NCI-H1930 (cell line): ENCODE data around the gene LINGO4.
"Not testable (repeated sequence)": the region's sequence is repeated elsewhere in the genome, so short reads cannot be mapped to it uniquely, and the experiment has no call there.

Source experiments
- DNase-seq, 2 experiments: peaks; one replicate each; lab custom pipeline; 2025; lab: John Stamatoyannopoulos, UW

LINGO4 gene

DNA sequence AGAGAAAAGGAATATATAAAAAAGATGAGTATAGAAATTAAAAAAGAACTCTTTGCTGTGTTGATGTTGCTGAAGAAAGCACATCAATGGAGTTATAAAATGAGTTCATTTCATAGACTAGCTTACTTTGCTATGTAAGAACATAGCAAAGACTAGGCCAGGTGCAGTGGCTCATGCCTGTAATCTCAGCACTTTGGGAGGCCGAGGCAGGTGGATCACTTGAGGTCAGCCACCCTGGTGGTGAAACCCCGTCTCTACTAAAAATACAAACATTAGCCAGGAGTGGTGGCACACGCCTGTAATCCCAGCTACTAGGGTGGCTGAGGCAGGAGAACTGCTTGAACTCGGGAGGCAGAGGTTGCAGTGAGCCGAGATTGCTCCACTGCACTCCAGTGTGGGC is 23.2 kb downstream of the LINGO4 start:
- not testable (repeated sequence) for DNase-seq

- not testable (repeated sequence) for DNase-seq
These were observed 24.5 kb downstream of the LINGO4 start for GRCh38 chr1:151780736-151781135.

GRCh38 chr1:151779852-151780251 is 25.4 kb downstream of the LINGO4 start:
- no peak for DNase-seq

GRCh38 chr1:151777317-151777716 is 27.9 kb downstream of the LINGO4 start:
- no peak for DNase-seq

- no peak for DNase-seq
These were observed 28.6 kb downstream of the LINGO4 start for GRCh38 chr1:151776665-151777062.

DNA sequence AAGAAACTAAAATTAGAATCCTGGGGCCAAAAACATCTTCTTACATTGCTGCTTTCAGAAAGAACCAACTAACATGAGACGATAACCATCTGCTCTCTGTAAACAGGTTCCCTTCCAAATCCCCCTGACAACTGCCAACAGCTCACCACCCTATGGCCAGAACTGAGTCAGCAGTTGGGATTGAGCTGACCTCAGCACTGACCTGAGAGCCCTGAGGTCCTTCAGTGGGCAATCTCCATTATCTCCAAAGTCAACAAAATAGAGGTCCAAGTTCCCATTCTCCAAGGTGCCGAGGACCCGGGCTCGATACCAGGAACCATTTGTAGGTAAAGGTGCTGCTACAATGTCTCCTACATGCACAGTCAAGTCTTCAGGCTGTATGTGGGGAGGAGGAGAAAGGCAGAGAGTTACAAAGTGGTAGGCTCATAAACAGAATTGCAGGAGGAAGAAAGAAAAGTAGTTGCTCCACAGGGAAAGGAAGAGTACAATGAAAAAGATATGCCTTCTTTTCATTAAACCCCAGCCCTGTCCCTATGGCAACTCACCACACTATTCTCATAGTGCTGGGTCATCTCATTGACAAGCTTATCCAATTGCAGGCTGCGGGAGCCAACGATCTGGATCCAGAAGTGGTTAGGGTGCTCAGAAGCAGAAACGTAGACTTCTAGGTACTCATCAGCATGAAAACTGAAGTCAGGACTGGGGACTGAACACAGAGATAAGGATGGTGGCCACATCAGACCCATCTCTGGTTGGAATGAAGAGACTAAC is 29.1 kb downstream of the LINGO4 start:
- no peak for DNase-seq

GRCh38 chr1:151774256-151774922 is 30.8 kb downstream of the LINGO4 start:
- no peak for DNase-seq

DNA sequence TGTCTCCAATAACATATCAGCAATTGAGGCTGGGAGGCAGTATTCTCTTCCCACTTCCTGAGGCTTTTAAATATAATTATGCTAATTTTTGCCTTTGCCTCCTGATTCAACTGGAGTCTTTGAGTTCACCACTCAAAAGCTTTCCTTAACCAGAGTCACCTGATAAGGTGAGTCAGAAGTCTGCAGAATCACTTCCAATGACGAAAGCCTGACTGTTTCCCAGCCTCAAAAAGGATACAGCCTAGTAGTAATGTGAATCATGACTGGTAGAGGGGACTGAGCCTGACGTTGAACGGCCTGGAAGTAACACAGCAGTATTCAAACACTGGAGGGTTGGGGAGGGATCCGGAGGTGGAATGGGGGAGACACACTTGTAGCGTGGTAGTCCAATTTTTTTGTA is 31.5 kb downstream of the LINGO4 start:
- DNase-seq: no peak

DNA sequence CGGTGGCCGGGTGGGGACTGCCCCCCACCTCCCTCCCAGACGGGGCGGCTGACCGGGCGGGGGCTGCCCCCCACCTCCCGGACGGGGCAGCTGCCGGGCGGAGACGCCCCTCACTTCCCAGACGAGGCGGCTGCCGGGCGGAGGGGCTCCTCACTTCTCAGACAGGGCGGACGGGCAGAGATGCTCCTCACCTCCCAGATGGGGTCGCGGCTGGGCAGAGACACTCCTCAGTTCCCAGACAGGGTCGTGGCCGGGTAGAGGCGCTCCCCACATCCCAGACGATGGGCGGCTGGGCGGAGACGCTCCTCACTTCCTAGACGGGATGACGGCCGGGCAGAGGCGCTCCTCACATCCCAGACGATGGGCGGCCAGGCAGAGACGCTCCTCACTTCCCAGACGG is 35.9 kb downstream of the LINGO4 start:
- DNase-seq: not testable (repeated sequence)

- not testable (repeated sequence) for DNase-seq
These were observed 36.7 kb downstream of the LINGO4 start for GRCh38 chr1:151768351-151769066.

DNA sequence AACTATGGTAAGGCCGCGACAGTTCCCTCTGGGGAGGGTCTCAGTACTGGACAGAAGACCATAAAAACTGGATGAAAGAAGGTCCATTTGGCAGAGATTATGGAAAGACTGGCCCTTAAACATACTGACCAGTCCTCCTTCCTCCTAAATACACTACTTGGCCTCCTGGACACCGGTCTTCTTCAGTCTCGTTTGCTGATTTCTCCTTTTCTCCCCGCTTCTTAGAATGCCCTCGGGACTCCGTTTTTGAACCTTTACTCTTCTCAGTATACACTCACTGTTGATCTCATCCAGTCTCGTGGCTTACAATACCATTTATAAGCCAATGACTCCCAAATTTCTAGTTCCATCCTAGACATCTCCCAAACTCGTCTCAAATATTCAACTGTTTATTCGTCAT is 41.2 kb downstream of the LINGO4 start:
- no peak for DNase-seq

GRCh38 chr1:151762941-151763921 is 42.0 kb downstream of the LINGO4 start, which contains the start of gene MRPL9:
Gene MRPL9, minus strand, starts transcription at chr1:151763496. Its CDS starts 17 bp downstream, at chr1:151763479.
- peak; percentile 57 to 67 for DNase-seq

- DNase-seq: no peak
These were observed 44.4 kb downstream of the LINGO4 start for GRCh38 chr1:151760597-151761385.

DNA sequence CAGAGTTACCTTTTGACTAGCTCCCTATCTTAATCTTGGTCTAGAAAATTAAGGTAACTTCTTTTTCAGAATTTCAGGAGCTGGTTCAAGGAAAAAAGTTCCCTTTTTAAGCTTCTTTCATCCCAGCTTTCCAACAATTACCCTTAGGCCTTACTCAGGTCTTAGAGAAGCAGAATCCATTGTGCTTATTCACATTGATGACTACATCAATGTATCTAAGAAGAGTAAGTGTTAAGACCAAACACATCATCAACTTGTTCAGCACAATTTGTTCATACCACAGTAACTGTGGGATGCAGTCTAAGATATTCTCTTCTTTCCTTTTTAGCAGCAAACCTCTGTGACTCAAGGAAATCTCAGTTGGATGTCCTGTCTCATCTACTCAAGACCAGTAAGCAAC is 46.0 kb downstream of the LINGO4 start:
- no peak for DNase-seq

- DNase-seq: no peak
These were observed 48.9 kb downstream of the LINGO4 start for GRCh38 chr1:151756291-151756690.
